Measurements from ENCODE around the gene TMEM184A. TPM values are rescaled to one million over a fixed set of nuclear protein-coding genes. Genes with fewer than 3 reads are reported as not detected.

The TMEM184A gene
- total and polyA plus RNA-seq, 2 of the 13 experiments (the other 11 are each of a cell fraction or from before 2014, with no cell fraction given), result 9.5 to 20.4 TPM

- TF ChIP-seq KIAA2018 (CRISPR knock-in tag; IDR thresholded peaks at IDR 0.05; ENCODE audit: borderline replicate concordance) (no peak), HNF1A (IDR thresholded peaks at IDR 0.05; ENCODE audit: low read depth) (no peak), HNF1A (CRISPR knock-in tag; IDR thresholded peaks at IDR 0.05; ENCODE audit: borderline replicate concordance) (no peak), PAX8 (CRISPR knock-in tag; IDR thresholded peaks at IDR 0.05; ENCODE audit: borderline replicate concordance) (no peak)
Observed at GRCh38 chr7:1555046-1555812, 776 bp downstream of the TMEM184A start (continued).

All from HepG2 (cell line).